HG02840 (cell line): ENCODE measurements around the gene IDH2.

ENCODE experiments used
- ATAC-seq: cut with Tn5 transposase; IDR thresholded peaks from one replicate; pipeline ENCODE4 v1.9.1; 2021; ENCODE audit warnings: mild to moderate bottlenecking, moderate library complexity, moderate number of reproducible peaks; ENCODE audit not compliant: unreplicated experiment, low FRiP score

The IDH2 gene

GRCh38 chr15:90047956-90048575 is 54.2 kb downstream of the IDH2 start:
- no peak for ATAC-seq

GRCh38 chr15:90046911-90047392 is 55.3 kb downstream of the IDH2 start:
- no peak for ATAC-seq

DNA sequence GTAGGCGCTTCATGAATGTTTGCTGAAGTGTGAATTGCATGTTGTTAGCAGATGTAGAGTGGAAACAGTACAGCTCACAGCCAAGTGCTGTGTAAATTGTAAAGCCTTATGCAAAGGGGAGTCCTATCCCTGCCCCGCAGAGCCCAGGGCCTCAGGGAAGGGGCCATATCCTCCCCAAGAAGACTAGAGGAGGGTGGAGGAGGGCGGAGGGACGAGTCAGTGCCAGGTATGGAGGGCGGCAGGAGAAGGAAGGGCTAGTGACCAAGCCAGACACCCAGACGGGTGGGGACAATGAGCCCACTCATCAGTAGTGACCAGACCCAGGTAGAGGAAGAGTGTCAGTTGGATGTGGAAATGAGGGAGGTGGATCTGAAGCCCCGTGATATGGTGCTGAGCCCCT is 56.0 kb downstream of the IDH2 start:
- no peak for ATAC-seq

- no peak for ATAC-seq
Measured at GRCh38 chr15:90044916-90045371, 57.3 kb downstream of the IDH2 start.

DNA sequence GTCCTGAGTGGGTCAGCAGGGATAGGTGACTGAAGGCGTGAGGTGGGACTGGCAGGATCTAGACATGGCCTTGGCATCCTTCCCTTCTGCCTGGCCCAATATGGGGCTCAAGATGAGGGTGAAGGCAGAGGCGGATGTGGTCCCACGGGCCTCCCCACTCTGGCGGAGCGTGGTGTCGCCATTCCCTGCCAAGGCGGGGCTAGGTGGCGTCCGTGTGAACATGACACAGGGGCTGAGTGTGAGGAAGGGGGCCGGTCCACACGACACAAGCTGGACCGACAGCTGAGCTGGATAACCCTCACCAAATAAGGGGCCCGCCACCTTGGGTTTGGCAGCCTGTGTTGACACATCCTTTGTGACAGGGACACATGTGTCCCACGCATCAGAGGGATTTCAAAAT is 58.1 kb downstream of the IDH2 start:
- ATAC-seq: no peak

DNA sequence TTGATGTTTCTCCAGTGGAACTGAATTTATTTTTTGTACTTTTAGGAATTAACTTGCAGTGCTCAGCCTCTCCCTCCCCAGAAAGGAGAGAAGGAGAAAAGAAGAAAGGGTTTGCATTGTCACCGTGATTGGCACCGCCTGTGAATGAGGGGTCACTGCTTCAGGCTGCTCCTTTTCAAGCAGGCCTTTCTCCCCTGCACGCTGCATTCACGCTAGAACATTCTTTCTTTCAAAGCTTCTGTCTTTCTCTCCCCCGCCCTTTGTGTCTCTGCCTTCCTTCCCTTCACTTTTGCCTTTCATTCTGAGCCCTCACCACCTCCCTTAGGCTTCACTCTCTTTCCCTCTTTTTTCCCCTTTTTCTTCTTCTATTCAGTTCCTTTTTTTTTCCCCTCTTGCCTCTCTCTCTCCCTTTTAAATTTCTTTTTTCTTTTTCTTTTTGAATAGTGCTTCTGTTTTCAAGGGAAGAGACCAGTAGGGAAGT is 58.7 kb downstream of the IDH2 start:
- ATAC-seq: no peak

DNA sequence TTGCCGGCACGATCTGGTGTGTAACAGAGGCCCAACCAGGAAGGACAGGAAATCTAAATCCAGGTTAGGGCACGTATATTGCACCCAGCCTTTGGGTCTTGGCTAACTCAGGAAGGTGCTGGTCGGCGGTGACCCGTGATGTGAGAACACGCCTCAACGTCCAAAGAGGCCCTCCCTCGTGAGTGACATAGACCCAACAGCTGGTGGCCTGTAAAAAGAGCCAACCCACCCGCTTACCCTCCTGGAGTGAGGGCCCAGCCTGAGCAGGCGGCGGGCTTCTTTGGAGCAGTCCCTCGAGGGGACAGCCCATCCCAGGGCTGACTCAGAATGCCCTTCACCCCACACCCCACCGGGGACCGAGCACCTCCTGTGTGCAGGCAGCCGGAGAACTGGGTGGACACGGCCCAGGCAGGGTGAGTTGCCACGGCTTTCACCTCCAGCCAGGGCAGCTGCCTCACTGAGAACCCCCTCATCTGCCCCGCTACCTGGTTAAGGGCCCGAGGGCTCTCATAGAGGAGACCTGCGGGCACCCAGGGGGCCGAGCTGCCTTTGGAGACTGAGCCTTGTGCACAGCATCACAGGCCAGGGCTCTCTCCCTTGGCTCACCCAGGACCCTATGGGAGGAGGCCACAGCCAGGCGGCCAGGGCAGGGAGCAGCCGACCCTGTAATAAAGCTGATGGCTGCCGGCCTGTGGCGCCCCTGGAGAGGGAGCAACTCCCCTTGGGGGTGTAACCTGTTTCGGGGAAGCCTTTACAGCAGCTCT is 59.3 kb downstream of the IDH2 start:
- ATAC-seq: no peak

DNA sequence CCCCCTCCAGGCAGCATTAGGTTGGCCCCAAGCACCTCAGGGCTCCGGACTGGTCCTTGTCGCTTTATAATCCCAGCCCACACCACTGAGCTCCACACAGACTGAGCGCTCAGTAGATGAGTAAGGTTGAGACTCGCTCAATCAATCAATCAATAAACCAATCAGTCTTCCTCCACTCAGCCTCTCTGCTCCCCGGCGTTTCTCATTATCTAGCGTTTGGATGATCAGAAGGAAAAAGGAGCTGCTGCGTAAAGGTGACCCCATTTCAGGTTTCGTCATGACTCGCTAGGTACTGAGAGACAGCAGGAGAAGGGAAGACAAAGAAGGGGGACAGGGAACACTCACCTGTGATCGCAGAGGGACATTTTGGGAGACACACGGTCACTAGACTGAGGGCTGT is 59.9 kb downstream of the IDH2 start:
- no peak for ATAC-seq

- ATAC-seq: no peak
Measured at GRCh38 chr15:90040618-90041017, 61.6 kb downstream of the IDH2 start.

- no peak for ATAC-seq
Measured at GRCh38 chr15:90039996-90040395, 62.3 kb downstream of the IDH2 start.

GRCh38 chr15:90038632-90039095 is 63.6 kb downstream of the IDH2 start:
- ATAC-seq: no peak

GRCh38 chr15:90037961-90038631 is 64.2 kb downstream of the IDH2 start:
- ATAC-seq: peak; percentile 64

DNA sequence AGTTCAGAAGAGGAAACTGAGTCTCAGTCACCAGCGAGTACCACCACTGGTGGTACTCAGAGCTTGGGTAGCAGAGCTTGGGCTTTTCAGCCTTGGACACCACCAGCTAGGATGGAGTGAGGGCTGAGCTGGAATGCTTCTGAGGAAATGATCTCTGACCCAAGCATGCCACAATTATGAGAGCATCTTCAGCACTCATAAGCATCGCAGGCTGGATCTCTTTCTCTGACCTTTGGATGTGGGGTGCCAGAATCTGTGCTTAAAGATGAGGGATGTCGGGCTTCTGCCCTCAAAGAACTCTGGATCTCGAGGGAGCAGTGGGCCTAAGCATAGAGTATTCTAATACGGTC is 64.8 kb downstream of the IDH2 start:
- no peak for ATAC-seq

GRCh38 chr15:90036806-90037510 is 65.3 kb downstream of the IDH2 start:
- no peak for ATAC-seq

DNA sequence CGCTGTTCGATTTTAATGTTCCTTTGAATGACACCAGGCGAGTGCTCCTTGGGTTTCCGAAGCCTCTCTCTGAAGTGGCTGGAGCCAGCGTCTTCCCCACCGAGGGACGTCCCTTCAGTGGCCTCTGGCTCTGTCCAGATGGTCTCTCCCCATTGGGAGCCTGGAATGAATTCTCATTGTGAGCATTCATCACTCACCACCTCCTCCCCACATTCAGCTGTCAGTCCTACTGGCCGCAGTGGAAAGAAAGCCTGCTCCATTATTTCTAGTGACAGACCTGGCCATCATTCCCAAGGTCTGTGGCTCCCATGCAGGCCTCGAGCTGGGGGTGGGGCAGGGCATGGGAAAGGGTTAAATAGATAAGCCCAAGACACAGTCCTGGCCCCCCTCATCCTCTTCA is 65.9 kb downstream of the IDH2 start:
- no peak for ATAC-seq

DNA sequence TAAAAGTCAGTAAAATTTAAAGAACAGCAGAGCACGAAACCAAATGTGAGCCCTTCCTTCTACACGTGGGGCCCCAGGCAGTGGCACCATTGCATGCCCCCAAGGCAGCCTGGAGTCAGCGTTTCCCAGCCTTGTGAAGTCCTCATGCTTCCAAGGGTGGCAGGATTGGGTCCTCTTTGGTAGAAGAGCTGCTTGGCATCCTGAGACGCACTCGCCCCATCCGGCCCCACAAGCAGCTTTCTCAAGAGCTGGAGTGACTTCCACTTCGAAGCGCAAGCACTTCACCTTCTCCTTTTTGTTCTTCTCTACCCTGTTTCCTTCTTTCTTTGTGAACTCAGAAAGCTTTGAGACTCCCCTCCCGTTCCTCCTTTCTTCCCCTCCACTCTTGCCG is 66.4 kb downstream of the IDH2 start:
- ATAC-seq: no peak

GRCh38 chr15:90035095-90035839 is 67.0 kb downstream of the IDH2 start:
- ATAC-seq: no peak

- ATAC-seq: no peak
Measured at GRCh38 chr15:90033448-90033847, 68.8 kb downstream of the IDH2 start.
